Body of pancreas (tissue), 4 donors: ENCODE measurements around the gene PSMG3.

ENCODE experiments used
- CTCF ChIP-seq, 7 experiments: fragments of 450-650 bp in 4 of 7; fragments of 200-600 bp in 3 of 7; sonication (generic) in 3 of 7; IDR thresholded peaks; one replicate each; pipeline ENCODE4 v1.5.1; 2016 to 2019; ENCODE audit warnings: antibody characterized with exemption in 7 of 7
- POLR2A ChIP-seq, 3 donors: fragments of 450-650 bp; IDR thresholded peaks; one replicate each; pipeline ENCODE4 v1.6.1; 2016; ENCODE audit warnings: antibody characterized with exemption in 3 of 3, mild to moderate bottlenecking in 2 of 3

GRCh38 chr7:1595027-1595426 is 25.2 kb upstream of the PSMG3 start:
- TF ChIP-seq CTCF (IDR thresholded peaks at IDR 0.05) (no peak), POLR2A (IDR thresholded peaks at IDR 0.05) (no peak)
